GM21526 (cell line): ENCODE measurements around the gene CAV3.
"Not testable (repeated sequence)": the region's sequence is repeated elsewhere in the genome, so short reads cannot be mapped to it uniquely, and the experiment has no call there.

ENCODE experiments used
- ATAC-seq: cut with Tn5 transposase; IDR thresholded peaks from one replicate; pipeline ENCODE4 v1.9.1; 2021; ENCODE audit warnings: moderate library complexity; ENCODE audit not compliant: unreplicated experiment, low FRiP score

The CAV3 gene

GRCh38 chr3:8733332-8734094 lies at the start of gene CAV3:
Gene CAV3, plus strand, starts transcription at chr3:8733802. Its CDS starts 75 bp downstream, at chr3:8733877.
- no peak for ATAC-seq

GRCh38 chr3:8684992-8685391 lies 48.6 kb upstream of the CAV3 start:
- ATAC-seq, result not testable (repeated sequence)

GRCh38 chr3:8691295-8691694 lies 42.3 kb upstream of the CAV3 start:
- ATAC-seq, result not testable (repeated sequence)

GRCh38 chr3:8702560-8702959 lies 31.0 kb upstream of the CAV3 start:
- no peak for ATAC-seq

- ATAC-seq, result no peak
These were observed 28.0 kb upstream of the CAV3 start for GRCh38 chr3:8705575-8705974.

- ATAC-seq, result no peak
These were observed 24.3 kb upstream of the CAV3 start for GRCh38 chr3:8709287-8709686.

GRCh38 chr3:8709801-8710507 lies 23.6 kb upstream of the CAV3 start:
- no peak for ATAC-seq

GRCh38 chr3:8712045-8712907 lies 21.3 kb upstream of the CAV3 start:
- ATAC-seq, result no peak

GRCh38 chr3:8712908-8713255 lies 20.7 kb upstream of the CAV3 start:
- ATAC-seq, result no peak

GRCh38 chr3:8713901-8714759 lies 19.5 kb upstream of the CAV3 start:
- ATAC-seq, result no peak

GRCh38 chr3:8715757-8716156 lies 17.8 kb upstream of the CAV3 start:
- not testable (repeated sequence) for ATAC-seq

GRCh38 chr3:8722808-8723207 lies 10.8 kb upstream of the CAV3 start:
- ATAC-seq, result no peak

GRCh38 chr3:8723612-8724011 lies 10.0 kb upstream of the CAV3 start:
- ATAC-seq, result no peak

GRCh38 chr3:8724108-8724752 lies 9.4 kb upstream of the CAV3 start:
- ATAC-seq, result no peak

- no peak for ATAC-seq
These were observed 5.7 kb upstream of the CAV3 start for GRCh38 chr3:8727605-8728512.

GRCh38 chr3:8729479-8729878 lies 4.1 kb upstream of the CAV3 start:
- ATAC-seq, result no peak

- ATAC-seq, result no peak
These were observed 2.9 kb upstream of the CAV3 start for GRCh38 chr3:8730656-8731055.

- no peak for ATAC-seq
These were observed 1.2 kb upstream of the CAV3 start for GRCh38 chr3:8732413-8732812.
